ENCODE data around the gene COL4A2.

Gene COL4A2

GRCh38 chr13:110304256-110304655, 2.8 kb upstream of the COL4A2 start:
- H3K79me2 ChIP-seq (ENCODE audit: insufficient read depth, low read length), result no peaks in the 10 kb centered on the region
- H2AFZ ChIP-seq (ENCODE audit: low read length), result no peak overlapping the region
- TF ChIP-seq CTCF (conservative IDR thresholded peaks at IDR 0.05; ENCODE audit: low read length), result no peak
- no peak for TF ChIP-seq EZH2phosphoT487 (IDR thresholded peaks at IDR 0.05; ENCODE audit: borderline replicate concordance)
- no peak overlapping the region for H3K9ac ChIP-seq (ENCODE audit: low read depth, low read length, poor library complexity, severe bottlenecking)
- H3K9me2 ChIP-seq (replicated peaks; ENCODE audit: low read depth, low read length), result no peaks in the 10 kb centered on the region
- H4K20me1 ChIP-seq (ENCODE audit: insufficient read depth, low read length, poor library complexity, severe bottlenecking), result no peaks in the 10 kb centered on the region
- H3K36me3 ChIP-seq (ENCODE audit: insufficient read depth, low read length), result no peaks in the 10 kb centered on the region
- no peak overlapping the region for H3K4me3 ChIP-seq (ENCODE audit: low read length, poor library complexity, severe bottlenecking)
- no peaks in the 10 kb centered on the region for H3K27me3 ChIP-seq (ENCODE audit: insufficient read depth, low read length, poor library complexity, severe bottlenecking)
- no peaks in the 10 kb centered on the region for H3K9me3 ChIP-seq (ENCODE audit: insufficient read depth, low read depth, low read length)
- no peak overlapping the region for H3K4me2 ChIP-seq (ENCODE audit: low read depth, low read length, poor library complexity, severe bottlenecking)
- H3F3A ChIP-seq (ENCODE audit: low read depth), result no peaks in the 10 kb centered on the region
- H3K4me1 ChIP-seq (ENCODE audit: insufficient read depth, low read length, poor library complexity, severe bottlenecking), result no peaks in the 10 kb centered on the region

GRCh38 chr13:110305001-110305400, 2.1 kb upstream of the COL4A2 start:
- Histone ChIP-seq H3K4me2 (ENCODE audit: low read depth, low read length, poor library complexity, severe bottlenecking) (no peak overlapping the region), H2AFZ (ENCODE audit: low read length) (no peak overlapping the region), H4K20me1 (ENCODE audit: insufficient read depth, low read length, poor library complexity, severe bottlenecking) (no peaks in the 10 kb centered on the region), H3K9me3 (ENCODE audit: insufficient read depth, low read depth, low read length) (no peaks in the 10 kb centered on the region), H3K36me3 (ENCODE audit: insufficient read depth, low read length) (no peaks in the 10 kb centered on the region), H3K27me3 (ENCODE audit: insufficient read depth, low read length, poor library complexity, severe bottlenecking) (no peaks in the 10 kb centered on the region), H3K4me1 (ENCODE audit: insufficient read depth, low read length, poor library complexity, severe bottlenecking) (no peaks in the 10 kb centered on the region), H3K9ac (ENCODE audit: low read depth, low read length, poor library complexity, severe bottlenecking) (no peak overlapping the region), H3F3A (ENCODE audit: low read depth) (no peaks in the 10 kb centered on the region), H3K79me2 (ENCODE audit: insufficient read depth, low read length) (no peaks in the 10 kb centered on the region), H3K9me2 (replicated peaks; ENCODE audit: low read depth, low read length) (no peaks in the 10 kb centered on the region), H3K4me3 (ENCODE audit: low read length, poor library complexity, severe bottlenecking) (no peak overlapping the region)
- TF ChIP-seq CTCF (conservative IDR thresholded peaks at IDR 0.05; ENCODE audit: low read length) (no peak), EZH2phosphoT487 (IDR thresholded peaks at IDR 0.05; ENCODE audit: borderline replicate concordance) (no peak)

GRCh38 chr13:110305544-110305943, 1.5 kb upstream of the COL4A2 start:
- Histone ChIP-seq H3K4me3 (ENCODE audit: low read length, poor library complexity, severe bottlenecking) (no peak overlapping the region), H3F3A (ENCODE audit: low read depth) (no peaks in the 10 kb centered on the region), H3K9me3 (ENCODE audit: insufficient read depth, low read depth, low read length) (no peaks in the 10 kb centered on the region), H2AFZ (ENCODE audit: low read length) (no peak overlapping the region), H4K20me1 (ENCODE audit: insufficient read depth, low read length, poor library complexity, severe bottlenecking) (no peaks in the 10 kb centered on the region), H3K36me3 (ENCODE audit: insufficient read depth, low read length) (no peaks in the 10 kb centered on the region), H3K9ac (ENCODE audit: low read depth, low read length, poor library complexity, severe bottlenecking) (no peak overlapping the region), H3K9me2 (replicated peaks; ENCODE audit: low read depth, low read length) (no peaks in the 10 kb centered on the region), H3K79me2 (ENCODE audit: insufficient read depth, low read length) (no peaks in the 10 kb centered on the region), H3K4me1 (ENCODE audit: insufficient read depth, low read length, poor library complexity, severe bottlenecking) (no peaks in the 10 kb centered on the region), H3K27me3 (ENCODE audit: insufficient read depth, low read length, poor library complexity, severe bottlenecking) (no peaks in the 10 kb centered on the region), H3K4me2 (ENCODE audit: low read depth, low read length, poor library complexity, severe bottlenecking) (no peak overlapping the region)
- TF ChIP-seq EZH2phosphoT487 (IDR thresholded peaks at IDR 0.05; ENCODE audit: borderline replicate concordance), result no peak
- TF ChIP-seq CTCF (conservative IDR thresholded peaks at IDR 0.05; ENCODE audit: low read length), result no peak
